ENCODE results near the gene KREMEN1.

The KREMEN1 gene

GRCh38 chr22:29152045-29152953 is 79.5 kb downstream of the KREMEN1 start:
- no CpG with 5 or more reads among the region's 13 CpGs for WGBS (ENCODE audit: extremely low coverage, insufficient coverage, low lambda C conversion rate)
- peak; percentile 78 for DNase-seq

GRCh38 chr22:29152954-29153719 is 80.3 kb downstream of the KREMEN1 start:
- H3K36me3 ChIP-seq (ENCODE audit: control insufficient read depth, insufficient read depth, low read length): no peaks in the 10 kb centered on the region
- H2BK120ac ChIP-seq (ENCODE audit: low read depth, low read length): no peak overlapping the region
- H3K79me2 ChIP-seq (ENCODE audit: control insufficient read depth, insufficient read depth, low read length): no peaks in the 10 kb centered on the region
- no CpG with 5 or more reads among the region's 12 CpGs for WGBS (ENCODE audit: extremely low coverage, insufficient coverage, low lambda C conversion rate)
- H2AK5ac ChIP-seq (ENCODE audit: low read length): peak overlapping the region; percentile 27
- no peak overlapping the region for H4K5ac ChIP-seq (ENCODE audit: low read length)
- H3K4me3 ChIP-seq (ENCODE audit: low read length): no peak overlapping the region
- H3K27me3 ChIP-seq (ENCODE audit: insufficient read depth, low read length, poor library complexity): no peaks in the 10 kb centered on the region
- H3K23ac ChIP-seq (ENCODE audit: low read length): no peak overlapping the region
- H3K4ac ChIP-seq (ENCODE audit: low read depth, low read length): no peak overlapping the region
- H3K4me1 ChIP-seq (ENCODE audit: control insufficient read depth, low read depth, low read length): peaks cover 4% of the 10 kb centered on the region
- no peak overlapping the region for H3K18ac ChIP-seq (ENCODE audit: low read length)
- H3K79me1 ChIP-seq (ENCODE audit: low read length): no peaks in the 10 kb centered on the region
- H3K4me2 ChIP-seq (ENCODE audit: low read length): no peak overlapping the region
- H3K9ac ChIP-seq (ENCODE audit: low read length): no peak overlapping the region
- H4K8ac ChIP-seq (ENCODE audit: low read depth, low read length): no peak overlapping the region
- peak; percentile 80 for DNase-seq
- H3K27ac ChIP-seq (ENCODE audit: low read depth, low read length): no peak overlapping the region
- H2BK15ac ChIP-seq (replicated peaks; ENCODE audit: low read depth): no peak overlapping the region
- H2BK5ac ChIP-seq (ENCODE audit: low read length): peak overlapping the region; percentile 69
- H3K56ac ChIP-seq (ENCODE audit: low read length): peak overlapping the region; percentile 62

More at GRCh38 chr22:29152045-29152953, 79.5 kb downstream of the KREMEN1 start:
- H2AK5ac ChIP-seq (ENCODE audit: low read length): no peak overlapping the region
- no peak overlapping the region for H3K23ac ChIP-seq (ENCODE audit: low read length)
- peak overlapping the region; percentile 10 for H2BK120ac ChIP-seq (ENCODE audit: low read depth, low read length)
- H3K4me3 ChIP-seq (ENCODE audit: low read length): no peak overlapping the region
- no peak overlapping the region for H4K8ac ChIP-seq (ENCODE audit: low read depth, low read length)
- no peak overlapping the region for H2BK15ac ChIP-seq (replicated peaks; ENCODE audit: low read depth)
- H3K27me3 ChIP-seq (ENCODE audit: insufficient read depth, low read length, poor library complexity): no peaks in the 10 kb centered on the region
- no peaks in the 10 kb centered on the region for H3K79me2 ChIP-seq (ENCODE audit: control insufficient read depth, insufficient read depth, low read length)
- no peaks in the 10 kb centered on the region for H3K79me1 ChIP-seq (ENCODE audit: low read length)
- H3K4ac ChIP-seq (ENCODE audit: low read depth, low read length): peak overlapping the region; percentile 2
- no peak overlapping the region for H2BK5ac ChIP-seq (ENCODE audit: low read length)
- H3K4me2 ChIP-seq (ENCODE audit: low read length): no peak overlapping the region
- H3K36me3 ChIP-seq (ENCODE audit: control insufficient read depth, insufficient read depth, low read length): no peaks in the 10 kb centered on the region
- peak overlapping the region; percentile 80 for H3K56ac ChIP-seq (ENCODE audit: low read length)
- H3K9ac ChIP-seq (ENCODE audit: low read length): peak overlapping the region; percentile 20
- H3K18ac ChIP-seq (ENCODE audit: low read length): peak overlapping the region; percentile 85
- peaks cover 4% of the 10 kb centered on the region for H3K4me1 ChIP-seq (ENCODE audit: control insufficient read depth, low read depth, low read length)
- no peak overlapping the region for H4K5ac ChIP-seq (ENCODE audit: low read length)
- peak overlapping the region; percentile 41 for H3K27ac ChIP-seq (ENCODE audit: low read depth, low read length)

- no peak overlapping the region for H3K23ac ChIP-seq (ENCODE audit: low read length)
- H4K5ac ChIP-seq (ENCODE audit: low read length): no peak overlapping the region
- no peak overlapping the region for H3K56ac ChIP-seq (ENCODE audit: low read length)
- H2BK120ac ChIP-seq (ENCODE audit: low read depth, low read length): no peak overlapping the region
- H3K18ac ChIP-seq (ENCODE audit: low read length): peak overlapping the region; percentile 7
- H3K36me3 ChIP-seq (ENCODE audit: control insufficient read depth, insufficient read depth, low read length): no peaks in the 10 kb centered on the region
- no peak overlapping the region for H3K4me2 ChIP-seq (ENCODE audit: low read length)
- no peak overlapping the region for H2BK15ac ChIP-seq (replicated peaks; ENCODE audit: low read depth)
- H3K9ac ChIP-seq (ENCODE audit: low read length): no peak overlapping the region
- no peak overlapping the region for H4K8ac ChIP-seq (ENCODE audit: low read depth, low read length)
- H3K4me1 ChIP-seq (ENCODE audit: control insufficient read depth, low read depth, low read length): peaks cover 4% of the 10 kb centered on the region
- no peak overlapping the region for H2BK5ac ChIP-seq (ENCODE audit: low read length)
- no CpG with 5 or more reads among the region's 21 CpGs for WGBS (ENCODE audit: extremely low coverage, insufficient coverage, low lambda C conversion rate)
- H3K79me1 ChIP-seq (ENCODE audit: low read length): no peaks in the 10 kb centered on the region
- H3K4me3 ChIP-seq (ENCODE audit: low read length): no peak overlapping the region
- H3K4ac ChIP-seq (ENCODE audit: low read depth, low read length): no peak overlapping the region
- peak; percentile 79 for DNase-seq
- no peak overlapping the region for H2AK5ac ChIP-seq (ENCODE audit: low read length)
- no peaks in the 10 kb centered on the region for H3K27me3 ChIP-seq (ENCODE audit: insufficient read depth, low read length, poor library complexity)
- H3K27ac ChIP-seq (ENCODE audit: low read depth, low read length): no peak overlapping the region
- H3K79me2 ChIP-seq (ENCODE audit: control insufficient read depth, insufficient read depth, low read length): no peaks in the 10 kb centered on the region
Observed at GRCh38 chr22:29154364-29155048, 81.7 kb downstream of the KREMEN1 start.

- no peak for DNase-seq
- H4K8ac ChIP-seq (ENCODE audit: low read depth, low read length): no peak overlapping the region
- H3K4me3 ChIP-seq (ENCODE audit: low read length): no peak overlapping the region
- H3K18ac ChIP-seq (ENCODE audit: low read length): no peak overlapping the region
- no peak overlapping the region for H4K5ac ChIP-seq (ENCODE audit: low read length)
- H3K4me1 ChIP-seq (ENCODE audit: control insufficient read depth, low read depth, low read length): peaks cover 4% of the 10 kb centered on the region
- WGBS (ENCODE audit: extremely low coverage, insufficient coverage, low lambda C conversion rate): no CpG with 5 or more reads among the region's 1 CpG
- no peaks in the 10 kb centered on the region for H3K79me1 ChIP-seq (ENCODE audit: low read length)
- H3K27ac ChIP-seq (ENCODE audit: low read depth, low read length): no peak overlapping the region
- H3K56ac ChIP-seq (ENCODE audit: low read length): no peak overlapping the region
- H2BK15ac ChIP-seq (replicated peaks; ENCODE audit: low read depth): no peak overlapping the region
- no peak overlapping the region for H3K4me2 ChIP-seq (ENCODE audit: low read length)
- no peak overlapping the region for H3K9ac ChIP-seq (ENCODE audit: low read length)
- no peak overlapping the region for H2AK5ac ChIP-seq (ENCODE audit: low read length)
- no peak overlapping the region for H3K23ac ChIP-seq (ENCODE audit: low read length)
- H2BK5ac ChIP-seq (ENCODE audit: low read length): no peak overlapping the region
- no peak overlapping the region for H3K4ac ChIP-seq (ENCODE audit: low read depth, low read length)
- H3K79me2 ChIP-seq (ENCODE audit: control insufficient read depth, insufficient read depth, low read length): no peaks in the 10 kb centered on the region
- H3K36me3 ChIP-seq (ENCODE audit: control insufficient read depth, insufficient read depth, low read length): no peaks in the 10 kb centered on the region
- no peak overlapping the region for H2BK120ac ChIP-seq (ENCODE audit: low read depth, low read length)
- H3K27me3 ChIP-seq (ENCODE audit: insufficient read depth, low read length, poor library complexity): no peaks in the 10 kb centered on the region
Observed at GRCh38 chr22:29155966-29156365, 83.1 kb downstream of the KREMEN1 start.

- Histone ChIP-seq H3K4ac (ENCODE audit: low read depth, low read length) (no peak overlapping the region), H2BK120ac (ENCODE audit: low read depth, low read length) (no peak overlapping the region), H3K79me1 (ENCODE audit: low read length) (no peaks in the 10 kb centered on the region), H2BK15ac (replicated peaks; ENCODE audit: low read depth) (no peak overlapping the region), H3K79me2 (ENCODE audit: control insufficient read depth, insufficient read depth, low read length) (no peaks in the 10 kb centered on the region), H4K8ac (ENCODE audit: low read depth, low read length) (no peak overlapping the region), H2AK5ac (ENCODE audit: low read length) (no peak overlapping the region), H3K9ac (ENCODE audit: low read length) (no peak overlapping the region), H3K27me3 (ENCODE audit: insufficient read depth, low read length, poor library complexity) (no peaks in the 10 kb centered on the region), H3K36me3 (ENCODE audit: control insufficient read depth, insufficient read depth, low read length) (no peaks in the 10 kb centered on the region), H3K4me2 (ENCODE audit: low read length) (no peak overlapping the region), H3K4me1 (ENCODE audit: control insufficient read depth, low read depth, low read length) (peaks cover 4% of the 10 kb centered on the region), H4K5ac (ENCODE audit: low read length) (no peak overlapping the region), H3K23ac (ENCODE audit: low read length) (no peak overlapping the region), H3K18ac (ENCODE audit: low read length) (no peak overlapping the region), H3K27ac (ENCODE audit: low read depth, low read length) (no peak overlapping the region), H3K4me3 (ENCODE audit: low read length) (no peak overlapping the region), H3K56ac (ENCODE audit: low read length) (no peak overlapping the region), H2BK5ac (ENCODE audit: low read length) (no peak overlapping the region)
- no CpG with 5 or more reads among the region's 9 CpGs for WGBS (ENCODE audit: extremely low coverage, insufficient coverage, low lambda C conversion rate)
- peak; percentile 67 for DNase-seq
Observed at GRCh38 chr22:29156507-29156906, 83.7 kb downstream of the KREMEN1 start.
